DOHH2 (cell line): ENCODE data around the gene RBPJ.

Experiments
- H3F3A ChIP-seq: fragments of 200-600 bp; sonication (generic), shearing (Covaris generic); 2 replicates; pipeline ENCODE4 v1.6.0; 2016; ENCODE audit warnings: antibody characterized with exemption, mild to moderate bottlenecking; ENCODE audit not compliant: control insufficient read depth, insufficient read depth
- H3K27ac ChIP-seq: fragments of 200-600 bp; sonication (generic); 2 replicates; pipeline ENCODE4 v1.5.1; 2014; ENCODE audit warnings: low read depth, mild to moderate bottlenecking, low read length, moderate library complexity
- H3K27me3 ChIP-seq: fragments of 200-600 bp; sonication (generic); 2 replicates; pipeline ENCODE4 v1.6.1; 2014; ENCODE audit warnings: mild to moderate bottlenecking, low read length, mixed read lengths; ENCODE audit not compliant: control insufficient read depth
- H3K36me3 ChIP-seq: fragments of 200-600 bp; sonication (generic); 2 replicates; pipeline ENCODE4 v1.6.1; 2014; ENCODE audit warnings: mild to moderate bottlenecking, low read length, moderate library complexity, mixed read lengths; ENCODE audit not compliant: control insufficient read depth
- H3K4me1 ChIP-seq: fragments of 200-600 bp; sonication (generic); 2 replicates; pipeline ENCODE4 v1.6.1; 2014; ENCODE audit warnings: mild to moderate bottlenecking, low read length, mixed read lengths; ENCODE audit not compliant: control insufficient read depth
- H3K4me2 ChIP-seq: fragments of 200-600 bp; sonication (generic); 2 replicates; pipeline ENCODE4 v1.6.0; 2014; ENCODE audit warnings: mild to moderate bottlenecking, low read length, moderate library complexity
- H3K4me3 ChIP-seq: fragments of 200-600 bp; sonication (generic); 2 replicates; pipeline ENCODE4 v1.5.1; 2014; ENCODE audit warnings: mild to moderate bottlenecking, low read length, mixed read lengths
- H3K79me2 ChIP-seq: fragments of 200-600 bp; sonication (generic); 2 replicates; pipeline ENCODE4 v1.6.1; 2014; ENCODE audit warnings: mild to moderate bottlenecking, low read length, mixed read lengths; ENCODE audit not compliant: control insufficient read depth
- H3K9me2 ChIP-seq: fragments of 200-600 bp; sonication (generic); replicated peaks from 2 replicates; pipeline ENCODE4 v1.6.1; 2014; ENCODE audit warnings: mild to moderate bottlenecking, low read length, mixed read lengths; ENCODE audit not compliant: control insufficient read depth
- H3K9me3 ChIP-seq: fragments of 200-600 bp; sonication (generic); 2 replicates; pipeline ENCODE4 v1.6.1; 2014; ENCODE audit warnings: antibody characterized with exemption, low read length, mixed read lengths; ENCODE audit not compliant: control insufficient read depth, insufficient read depth
- H4K20me1 ChIP-seq: fragments of 200-600 bp; sonication (generic); 2 replicates; pipeline ENCODE4 v1.6.0; 2014; ENCODE audit warnings: low read depth, mild to moderate bottlenecking, antibody characterized with exemption, low read length, moderate library complexity; ENCODE audit not compliant: control insufficient read depth, insufficient read depth
- CTCF ChIP-seq: fragments of 200-600 bp; sonication (generic); IDR thresholded peaks from one replicate; pipeline ENCODE4 v1.5.1; 2014; ENCODE audit warnings: antibody characterized with exemption, mild to moderate bottlenecking, low read depth, low read length; ENCODE audit not compliant: poor library complexity, severe bottlenecking
- EZH2phosphoT487 ChIP-seq: fragments of 200-600 bp; sonication (generic); IDR thresholded peaks from 2 replicates; pipeline ENCODE4 v1.6.1; 2017; ENCODE audit warnings: borderline replicate concordance, mild to moderate bottlenecking, antibody characterized with exemption, low read length, moderate library complexity, mixed read lengths

RBPJ gene

GRCh38 chr4:26452565-26453531, 132.0 kb downstream of the RBPJ start:
- H3K27me3 ChIP-seq = no peaks in the 10 kb centered on the region
- no peaks in the 10 kb centered on the region for H3K9me2 ChIP-seq
- no peaks in the 10 kb centered on the region for H3F3A ChIP-seq
- no peaks in the 10 kb centered on the region for H3K9me3 ChIP-seq
- H4K20me1 ChIP-seq = no peaks in the 10 kb centered on the region
- no peak for TF ChIP-seq EZH2phosphoT487
- TF ChIP-seq CTCF = no peak
- no peak overlapping the region for H3K27ac ChIP-seq
- no peak overlapping the region for H3K4me3 ChIP-seq
- no peaks in the 10 kb centered on the region for H3K79me2 ChIP-seq
- H3K4me1 ChIP-seq = peaks cover 3% of the 10 kb centered on the region
- H3K36me3 ChIP-seq = no peaks in the 10 kb centered on the region
- H3K4me2 ChIP-seq = no peak overlapping the region

GRCh38 chr4:26454961-26455360, 134.1 kb downstream of the RBPJ start:
- H3K9me3 ChIP-seq = no peaks in the 10 kb centered on the region
- H3K36me3 ChIP-seq = no peaks in the 10 kb centered on the region
- peaks cover 13% of the 10 kb centered on the region for H3K4me1 ChIP-seq
- no peaks in the 10 kb centered on the region for H3K79me2 ChIP-seq
- no peaks in the 10 kb centered on the region for H3K9me2 ChIP-seq
- no peak overlapping the region for H3K27ac ChIP-seq
- H3F3A ChIP-seq = peaks cover 3% of the 10 kb centered on the region; the same call in 1 of the 2 replicates
- H4K20me1 ChIP-seq = no peaks in the 10 kb centered on the region
- TF ChIP-seq CTCF (no peak), EZH2phosphoT487 (no peak)
- H3K27me3 ChIP-seq = no peaks in the 10 kb centered on the region
- no peak overlapping the region for H3K4me3 ChIP-seq
- no peak overlapping the region for H3K4me2 ChIP-seq

GRCh38 chr4:26455571-26455970, 134.8 kb downstream of the RBPJ start:
- no peaks in the 10 kb centered on the region for H3K36me3 ChIP-seq
- peaks cover 13% of the 10 kb centered on the region for H3K4me1 ChIP-seq
- TF ChIP-seq CTCF (no peak), EZH2phosphoT487 (no peak)
- no peak overlapping the region for H3K4me2 ChIP-seq
- no peaks in the 10 kb centered on the region for H3K79me2 ChIP-seq
- no peak overlapping the region for H3K4me3 ChIP-seq
- H3K9me3 ChIP-seq = no peaks in the 10 kb centered on the region
- H3F3A ChIP-seq = peaks cover 3% of the 10 kb centered on the region; the same call in 1 of the 2 replicates
- no peaks in the 10 kb centered on the region for H3K9me2 ChIP-seq
- no peaks in the 10 kb centered on the region for H3K27me3 ChIP-seq
- no peaks in the 10 kb centered on the region for H4K20me1 ChIP-seq
- H3K27ac ChIP-seq = no peak overlapping the region
